Trophoblast cell (in vitro differentiated cells and primary cell): ENCODE measurements around the gene ABHD16B.
"Not testable (repeated sequence)": the region's sequence is repeated elsewhere in the genome, so short reads cannot be mapped to it uniquely, and the experiment has no call there.

ENCODE experiments used
- DNase-seq, 2 donors: peaks; one replicate each; pipeline ENCODE4 v3.0.0-alpha.2; 2016
- H2AFZ ChIP-seq: 2 replicates; pipeline ENCODE4 v1.6.1; 2013; ENCODE audit warnings: low read length, moderate library complexity, mild to moderate bottlenecking; ENCODE audit not compliant: insufficient read depth, poor library complexity
- H2AK5ac ChIP-seq: 2 replicates; pipeline ENCODE4 v1.6.1; 2013; ENCODE audit warnings: mild to moderate bottlenecking, low read length
- H2BK120ac ChIP-seq: 2 replicates; pipeline ENCODE4 v1.6.1; 2013; ENCODE audit warnings: low read length, mild to moderate bottlenecking, moderate library complexity; ENCODE audit not compliant: insufficient read depth, poor library complexity
- H2BK12ac ChIP-seq: 2 replicates; pipeline ENCODE4 v1.6.1; 2013; ENCODE audit warnings: mild to moderate bottlenecking, low read length, moderate library complexity
- H2BK5ac ChIP-seq: 2 replicates; pipeline ENCODE4 v1.6.1; 2013; ENCODE audit warnings: low read length, low read depth, moderate library complexity, mild to moderate bottlenecking; ENCODE audit not compliant: poor library complexity
- H3K14ac ChIP-seq: 2 replicates; pipeline ENCODE4 v1.6.1; 2013; ENCODE audit warnings: mild to moderate bottlenecking, low read length
- H3K18ac ChIP-seq: 2 replicates; pipeline ENCODE4 v1.6.1; 2013; ENCODE audit warnings: mild to moderate bottlenecking, low read length
- H3K23ac ChIP-seq: 2 replicates; pipeline ENCODE4 v1.6.1; 2013; ENCODE audit warnings: low read length
- H3K27ac ChIP-seq: 2 replicates; pipeline ENCODE4 v1.5.1; 2013; ENCODE audit warnings: low read depth, mild to moderate bottlenecking, inconsistent platforms, low read length, moderate library complexity
- H3K27me3 ChIP-seq: 2 replicates; pipeline ENCODE4 v1.6.1; 2013; ENCODE audit warnings: inconsistent platforms, mild to moderate bottlenecking, low read length, moderate library complexity; ENCODE audit not compliant: insufficient read depth
- H3K36me3 ChIP-seq, 2 experiments: 1 replicate in 1 of 2; 2 replicates in 1 of 2; pipeline ENCODE4 v1.6.1; 2013; ENCODE audit warnings: low read length in 2 of 2, mild to moderate bottlenecking in 2 of 2, moderate library complexity in 1 of 2; ENCODE audit not compliant: insufficient read depth in 2 of 2, control insufficient read depth in 1 of 2
- H3K4ac ChIP-seq: 2 replicates; pipeline ENCODE4 v1.6.1; 2013; ENCODE audit warnings: low read depth, mild to moderate bottlenecking, low read length, moderate library complexity
- H3K4me1 ChIP-seq, 2 experiments: 1 replicate in 1 of 2; 2 replicates in 1 of 2; pipeline ENCODE4 v1.6.1; 2013; ENCODE audit warnings: low read length in 2 of 2, mild to moderate bottlenecking in 2 of 2, moderate library complexity in 1 of 2; ENCODE audit not compliant: insufficient read depth in 2 of 2, control insufficient read depth in 1 of 2
- H3K4me2 ChIP-seq: 2 replicates; pipeline ENCODE4 v1.6.1; 2013; ENCODE audit warnings: inconsistent platforms, mild to moderate bottlenecking, low read length, moderate library complexity
- H3K4me3 ChIP-seq: 2 replicates; pipeline ENCODE4 v1.5.1; 2013; ENCODE audit warnings: mild to moderate bottlenecking, low read depth, low read length, inconsistent platforms
- H3K79me1 ChIP-seq: one replicate; pipeline ENCODE4 v1.6.1; 2013; ENCODE audit warnings: low read length
- H3K79me2 ChIP-seq: 2 replicates; pipeline ENCODE4 v1.6.1; 2013; ENCODE audit warnings: low read length, mild to moderate bottlenecking; ENCODE audit not compliant: control insufficient read depth, insufficient read depth, poor library complexity
- H3K9ac ChIP-seq: 2 replicates; pipeline ENCODE4 v1.6.1; 2013; ENCODE audit warnings: mild to moderate bottlenecking, low read length
- H3K9me3 ChIP-seq: 2 replicates; pipeline ENCODE4 v1.6.1; 2013; ENCODE audit warnings: low read depth, mild to moderate bottlenecking, control low read depth, inconsistent platforms, low read length; ENCODE audit not compliant: insufficient read depth
- H4K12ac ChIP-seq: 2 replicates; pipeline ENCODE4 v1.6.1; 2013; ENCODE audit warnings: low read depth, mild to moderate bottlenecking, low read length, moderate library complexity
- H4K8ac ChIP-seq: 2 replicates; pipeline ENCODE4 v1.6.1; 2013; ENCODE audit warnings: low read depth, mild to moderate bottlenecking, low read length, moderate library complexity
- H4K91ac ChIP-seq: one replicate; pipeline ENCODE4 v1.6.1; 2013; ENCODE audit warnings: low read depth, mild to moderate bottlenecking, low read length, moderate library complexity
- WGBS: extraction: QIAGEN DNeasy Blood & Tissue Kit; methylation state at CpG from one replicate; pipeline ENCODE4 v1.1.7; 2013; ENCODE audit warnings: missing lambda C conversion rate; ENCODE audit not compliant: insufficient read length, insufficient coverage; ENCODE audit errors: extremely low coverage; 5-methylcytosine and 5-hydroxymethylcytosine counted together

ABHD16B gene

GRCh38 chr20:63867042-63867441, 5.7 kb downstream of the ABHD16B start:
- not testable (repeated sequence) for H2BK12ac ChIP-seq, H3K4me3 ChIP-seq

DNA sequence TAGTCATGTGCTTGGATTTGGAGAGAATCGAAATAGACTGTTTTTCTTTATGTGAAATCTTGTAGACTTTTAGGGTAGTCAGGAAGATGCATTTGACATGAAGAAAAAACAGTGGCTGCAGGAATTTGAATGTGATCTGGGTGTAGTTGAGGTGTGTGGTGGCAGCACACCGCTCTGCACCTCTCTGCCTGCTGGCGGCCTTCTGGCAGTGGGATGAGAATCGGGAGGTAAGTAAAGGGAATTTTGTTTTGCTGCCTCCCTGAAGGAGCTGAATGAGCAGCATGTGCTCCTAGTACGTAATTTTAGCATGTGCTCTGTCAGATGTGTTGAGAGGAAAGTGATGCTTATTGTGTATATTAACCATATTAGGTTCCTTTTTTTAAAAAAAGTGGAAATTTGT, 7.0 kb downstream of the ABHD16B start:
- Histone ChIP-seq H3K4ac (peak overlapping the region; percentile 58), H3K9me3 (no peaks in the 10 kb centered on the region), H4K12ac (no peak overlapping the region), H4K91ac (no peak overlapping the region), H3K14ac (no peak overlapping the region), H3K27me3 (no peaks in the 10 kb centered on the region), H3K18ac (no peak overlapping the region), H2BK120ac (no peak overlapping the region), H2BK12ac (no peak overlapping the region), H3K4me3 (no peak overlapping the region), H3K79me2 (peaks cover 9% of the 10 kb centered on the region), H2AK5ac (no peak overlapping the region), H2AFZ (no peak overlapping the region), H2BK5ac (no peak overlapping the region), H3K23ac (no peak overlapping the region), H3K36me3 (peaks cover 35 to 44% of the 10 kb centered on the region in 2 experiments), H3K27ac (no peak overlapping the region), H4K8ac (no peak overlapping the region), H3K4me2 (no peak overlapping the region), H3K9ac (no peak overlapping the region), H3K4me1 (peaks cover 4 to 6% of the 10 kb centered on the region in 2 experiments), H3K79me1 (peaks cover 12% of the 10 kb centered on the region)
- WGBS, result no CpG with 5 or more reads among the region's 5 CpGs
- DNase-seq, result no peak

More at GRCh38 chr20:63867042-63867441, 5.7 kb downstream of the ABHD16B start:
- H4K8ac ChIP-seq, H2BK5ac ChIP-seq, H2BK120ac ChIP-seq, H3K9me3 ChIP-seq, H3K9ac ChIP-seq, H3K14ac ChIP-seq, H3K4me1 ChIP-seq, H3K23ac ChIP-seq, H4K12ac ChIP-seq, H3K27me3 ChIP-seq, H4K91ac ChIP-seq, H2AFZ ChIP-seq, H2AK5ac ChIP-seq, H3K27ac ChIP-seq, H3K79me2 ChIP-seq, H3K18ac ChIP-seq, DNase-seq, H3K4me2 ChIP-seq: not testable (repeated sequence)
- Histone ChIP-seq H3K36me3 (peaks cover 33 to 39% of the 10 kb centered on the region in 2 experiments), H3K4ac (peak overlapping the region; percentile 44), H3K79me1 (peaks cover 12% of the 10 kb centered on the region)
- WGBS, result no CpG with 5 or more reads among the region's 13 CpGs

DNA sequence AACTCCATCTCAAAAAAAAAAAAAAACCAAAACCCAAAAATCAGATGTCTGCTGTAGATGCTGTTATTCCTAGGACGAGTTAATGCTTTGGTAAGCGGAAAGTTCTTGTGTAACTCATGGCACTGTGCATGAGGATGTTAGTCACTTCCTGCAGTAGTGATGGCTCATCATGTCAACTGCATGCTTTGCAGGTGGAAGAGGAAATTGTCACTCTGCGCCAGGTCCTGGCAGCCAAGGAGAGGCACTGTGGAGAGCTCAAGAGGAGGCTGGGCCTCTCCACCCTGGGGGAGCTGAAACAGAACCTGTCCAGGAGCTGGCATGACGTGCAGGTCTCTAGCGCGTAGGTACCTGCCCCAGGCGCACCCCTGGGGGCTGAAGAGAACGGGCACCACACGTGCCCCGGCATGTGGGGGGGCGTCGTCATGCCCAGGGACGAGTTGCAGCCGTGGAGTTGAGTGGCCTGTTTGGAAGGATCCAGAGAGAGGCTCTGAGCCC, 12.2 kb downstream of the ABHD16B start:
- Histone ChIP-seq H3K9ac (no peak overlapping the region), H3K18ac (peak overlapping the region; percentile 57), H3K14ac (no peak overlapping the region), H2AFZ (no peak overlapping the region), H3K4me1 (no peaks in the 10 kb centered on the region), H2AK5ac (no peak overlapping the region), H2BK5ac (no peak overlapping the region), H3K23ac (no peak overlapping the region), H3K79me2 (no peaks in the 10 kb centered on the region), H4K91ac (no peak overlapping the region), H3K36me3 (peaks cover 77 to 85% of the 10 kb centered on the region in 2 experiments), H3K27me3 (no peaks in the 10 kb centered on the region), H3K4me2 (no peak overlapping the region), H3K4ac (no peak overlapping the region), H3K79me1 (no peaks in the 10 kb centered on the region), H2BK12ac (no peak overlapping the region), H3K9me3 (no peaks in the 10 kb centered on the region), H3K27ac (no peak overlapping the region), H2BK120ac (no peak overlapping the region), H4K8ac (no peak overlapping the region), H3K4me3 (no peak overlapping the region), H4K12ac (no peak overlapping the region)
- WGBS, result no CpG with 5 or more reads among the region's 14 CpGs
- DNase-seq, result peak in 1 of 2 donors; percentile 47

DNA sequence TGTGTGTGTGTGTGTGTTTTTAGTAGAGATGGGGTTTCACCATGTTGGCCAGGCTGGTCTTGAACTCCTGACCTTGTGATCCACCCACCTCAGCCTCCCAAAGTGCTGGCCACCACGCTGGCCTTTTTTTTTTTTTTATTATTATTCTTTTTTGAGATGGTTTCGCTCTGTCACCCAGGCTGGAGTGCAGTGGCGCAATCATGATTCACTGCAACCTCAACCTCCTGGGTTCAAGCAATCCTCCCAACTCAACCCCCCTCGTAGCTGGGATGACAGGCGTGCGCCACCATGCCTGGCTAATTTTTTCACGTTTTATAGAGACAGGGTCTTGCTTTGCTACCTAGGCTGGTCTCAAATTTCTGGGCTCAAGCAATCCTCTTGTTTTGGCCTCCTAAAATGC, 12.9 kb downstream of the ABHD16B start:
- WGBS, result no CpG with 5 or more reads among the region's 7 CpGs
- not testable (repeated sequence) for H3K4me3 ChIP-seq, H3K4me1 ChIP-seq

More for the DNA sequence above, 12.9 kb downstream of the ABHD16B start:
- DNase-seq, H3K23ac ChIP-seq, H2AFZ ChIP-seq, H4K8ac ChIP-seq, H4K91ac ChIP-seq, H3K4me2 ChIP-seq, H3K9me3 ChIP-seq, H3K79me2 ChIP-seq, H3K14ac ChIP-seq, H3K4ac ChIP-seq, H3K18ac ChIP-seq, H3K27ac ChIP-seq, H4K12ac ChIP-seq, H2BK120ac ChIP-seq, H3K27me3 ChIP-seq, H2BK5ac ChIP-seq, H3K9ac ChIP-seq, H3K79me1 ChIP-seq, H2BK12ac ChIP-seq, H2AK5ac ChIP-seq: not testable (repeated sequence)
- peaks cover 77 to 85% of the 10 kb centered on the region in 2 experiments for H3K36me3 ChIP-seq
